ENCODE results near the gene TBR1.

The TBR1 gene

GRCh38 chr2:161427664-161428587, 11.8 kb downstream of the TBR1 start:
- Histone ChIP-seq H3K4me2 (ENCODE audit: low read length, poor library complexity, severe bottlenecking) (peak overlapping the region; percentile 87), H3K9ac (ENCODE audit: low read length) (peak overlapping the region; percentile 37), H3K18ac (ENCODE audit: low read depth in 1 of 2, low read length in 2 of 2) (no peak overlapping the region), H3K27ac (ENCODE audit: low read length, poor library complexity, severe bottlenecking) (peak overlapping the region; percentile 48), H3K4me1 (ENCODE audit: control insufficient read depth, insufficient read depth, low read depth, low read length) (peaks cover 23% of the 10 kb centered on the region), H2BK15ac (ENCODE audit: low read depth, poor library complexity, severe bottlenecking) (no peak overlapping the region), H2BK12ac (ENCODE audit: low read length in 2 of 2) (no peak overlapping the region), H3K79me1 (replicated peaks; ENCODE audit: low read length, poor library complexity, severe bottlenecking) (no peaks in the 10 kb centered on the region), H2BK5ac (ENCODE audit: low read depth, low read length, poor library complexity, severe bottlenecking) (peak overlapping the region; percentile 23), H3K27me3 (ENCODE audit: control insufficient read depth in 1 of 2, insufficient read depth in 1 of 2, low read length in 2 of 2) (peaks cover 55 to 69% of the 10 kb centered on the region in 2 experiments), H3K23ac (ENCODE audit: low read length in 2 of 2) (peak overlapping the region in 1 of 2 experiments; percentile 83), H3K14ac (ENCODE audit: low read length in 2 of 2) (no peak overlapping the region), H2AK5ac (ENCODE audit: low read length, severe bottlenecking) (no peak overlapping the region), H2BK120ac (ENCODE audit: low read depth, low read length) (no peak overlapping the region), H3K9me3 (ENCODE audit: control insufficient read depth, low read length) (no peaks in the 10 kb centered on the region), H3K36me3 (ENCODE audit: control insufficient read depth in 1 of 2, insufficient read depth in 2 of 2, low read depth in 1 of 2, low read length in 2 of 2) (no peaks in the 10 kb centered on the region), H3K4me3 (ENCODE audit: insufficient read depth in 1 of 2, low read depth in 1 of 2, low read length in 2 of 2) (peak overlapping the region; percentile 45 to 75), H4K91ac (ENCODE audit: low read length) (no peak overlapping the region), H4K8ac (ENCODE audit: low read length) (no peak overlapping the region), H2AFZ (ENCODE audit: low read depth, low read length) (no peak overlapping the region), H3K4ac (ENCODE audit: low read depth in 1 of 2, low read length in 2 of 2) (no peak overlapping the region)
- DNase-seq: no peak
- WGBS: 18% methylated on average over 60 of the region's 64 CpGs

GRCh38 chr2:161430386-161430785, 14.3 kb downstream of the TBR1 start:
- no peak overlapping the region for H3K9ac ChIP-seq (ENCODE audit: low read length)
- no peak overlapping the region for H3K14ac ChIP-seq (ENCODE audit: low read length in 2 of 2)
- no peak overlapping the region for H3K4me3 ChIP-seq (ENCODE audit: insufficient read depth in 1 of 2, low read depth in 1 of 2, low read length in 2 of 2)
- no peak overlapping the region for H3K23ac ChIP-seq (ENCODE audit: low read length in 2 of 2)
- peaks cover 44% of the 10 kb centered on the region in 2 experiments for H3K27me3 ChIP-seq (ENCODE audit: control insufficient read depth in 1 of 2, insufficient read depth in 1 of 2, low read length in 2 of 2)
- H3K4me1 ChIP-seq (ENCODE audit: control insufficient read depth, insufficient read depth, low read depth, low read length): peaks cover 11% of the 10 kb centered on the region
- H3K4me2 ChIP-seq (ENCODE audit: low read length, poor library complexity, severe bottlenecking): no peak overlapping the region
- H4K8ac ChIP-seq (ENCODE audit: low read length): no peak overlapping the region
- no peaks in the 10 kb centered on the region for H3K9me3 ChIP-seq (ENCODE audit: control insufficient read depth, low read length)
- no peak overlapping the region for H2BK12ac ChIP-seq (ENCODE audit: low read length in 2 of 2)
- no peak overlapping the region for H3K18ac ChIP-seq (ENCODE audit: low read depth in 1 of 2, low read length in 2 of 2)
- H3K4ac ChIP-seq (ENCODE audit: low read depth in 1 of 2, low read length in 2 of 2): no peak overlapping the region
- H3K27ac ChIP-seq (ENCODE audit: low read length, poor library complexity, severe bottlenecking): no peak overlapping the region
- 89% methylated on average over 2 of the region's 2 CpGs for WGBS
- no peak overlapping the region for H4K91ac ChIP-seq (ENCODE audit: low read length)
- H2BK5ac ChIP-seq (ENCODE audit: low read depth, low read length, poor library complexity, severe bottlenecking): no peak overlapping the region
- H3K79me1 ChIP-seq (replicated peaks; ENCODE audit: low read length, poor library complexity, severe bottlenecking): no peaks in the 10 kb centered on the region
- H2AK5ac ChIP-seq (ENCODE audit: low read length, severe bottlenecking): no peak overlapping the region
- no peak overlapping the region for H2BK15ac ChIP-seq (ENCODE audit: low read depth, poor library complexity, severe bottlenecking)
- no peak for DNase-seq
- H2BK120ac ChIP-seq (ENCODE audit: low read depth, low read length): no peak overlapping the region
- H2AFZ ChIP-seq (ENCODE audit: low read depth, low read length): no peak overlapping the region
- H3K36me3 ChIP-seq (ENCODE audit: control insufficient read depth in 1 of 2, insufficient read depth in 2 of 2, low read depth in 1 of 2, low read length in 2 of 2): no peaks in the 10 kb centered on the region

DNA sequence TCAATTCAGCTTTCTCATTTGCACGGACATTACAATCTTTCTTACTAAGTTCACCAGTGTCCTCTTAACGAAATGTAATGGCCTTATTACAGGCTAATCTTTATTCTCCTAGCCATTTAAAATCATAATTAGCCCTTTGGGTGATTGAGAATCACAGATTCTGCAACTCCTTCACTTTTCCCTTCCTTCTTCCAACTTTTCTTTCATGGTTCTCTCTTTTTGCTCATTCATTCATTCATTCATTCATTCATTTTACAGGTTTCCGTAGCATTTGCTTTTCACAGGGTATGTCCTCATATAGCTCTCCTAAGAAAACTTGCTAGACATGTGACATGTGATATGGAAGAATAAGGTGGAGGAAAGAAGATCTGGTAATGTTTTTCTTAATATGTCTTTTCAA, 16.0 kb downstream of the TBR1 start:
- no peaks in the 10 kb centered on the region for H3K9me3 ChIP-seq (ENCODE audit: control insufficient read depth, low read length)
- no peaks in the 10 kb centered on the region for H3K36me3 ChIP-seq (ENCODE audit: control insufficient read depth in 1 of 2, insufficient read depth in 2 of 2, low read depth in 1 of 2, low read length in 2 of 2)
- H3K9ac ChIP-seq (ENCODE audit: low read length): no peak overlapping the region
- no peak overlapping the region for H2BK120ac ChIP-seq (ENCODE audit: low read depth, low read length)
- H2BK12ac ChIP-seq (ENCODE audit: low read length in 2 of 2): no peak overlapping the region
- no peak overlapping the region for H3K4me2 ChIP-seq (ENCODE audit: low read length, poor library complexity, severe bottlenecking)
- no peak overlapping the region for H3K14ac ChIP-seq (ENCODE audit: low read length in 2 of 2)
- H3K23ac ChIP-seq (ENCODE audit: low read length in 2 of 2): no peak overlapping the region
- H2BK5ac ChIP-seq (ENCODE audit: low read depth, low read length, poor library complexity, severe bottlenecking): no peak overlapping the region
- H3K4ac ChIP-seq (ENCODE audit: low read depth in 1 of 2, low read length in 2 of 2): no peak overlapping the region
- no peak overlapping the region for H2BK15ac ChIP-seq (ENCODE audit: low read depth, poor library complexity, severe bottlenecking)
- no peak overlapping the region for H3K4me3 ChIP-seq (ENCODE audit: insufficient read depth in 1 of 2, low read depth in 1 of 2, low read length in 2 of 2)
- no peak overlapping the region for H3K27ac ChIP-seq (ENCODE audit: low read length, poor library complexity, severe bottlenecking)
- no peak overlapping the region for H3K18ac ChIP-seq (ENCODE audit: low read depth in 1 of 2, low read length in 2 of 2)
- no peak overlapping the region for H4K91ac ChIP-seq (ENCODE audit: low read length)
- WGBS: 84% methylated on average over 2 of the region's 3 CpGs
- DNase-seq: no peak
- peaks cover 27 to 32% of the 10 kb centered on the region in 2 experiments for H3K27me3 ChIP-seq (ENCODE audit: control insufficient read depth in 1 of 2, insufficient read depth in 1 of 2, low read length in 2 of 2)
- no peak overlapping the region for H2AK5ac ChIP-seq (ENCODE audit: low read length, severe bottlenecking)
- peaks cover 8% of the 10 kb centered on the region for H3K4me1 ChIP-seq (ENCODE audit: control insufficient read depth, insufficient read depth, low read depth, low read length)
- no peak overlapping the region for H2AFZ ChIP-seq (ENCODE audit: low read depth, low read length)
- H3K79me1 ChIP-seq (replicated peaks; ENCODE audit: low read length, poor library complexity, severe bottlenecking): no peaks in the 10 kb centered on the region
- H4K8ac ChIP-seq (ENCODE audit: low read length): no peak overlapping the region

- Histone ChIP-seq H3K9me3 (ENCODE audit: control insufficient read depth, low read length) (no peaks in the 10 kb centered on the region), H3K4me3 (ENCODE audit: insufficient read depth in 1 of 2, low read depth in 1 of 2, low read length in 2 of 2) (no peak overlapping the region), H3K9ac (ENCODE audit: low read length) (no peak overlapping the region), H3K36me3 (ENCODE audit: control insufficient read depth in 1 of 2, insufficient read depth in 2 of 2, low read depth in 1 of 2, low read length in 2 of 2) (no peaks in the 10 kb centered on the region), H4K91ac (ENCODE audit: low read length) (no peak overlapping the region), H2AFZ (ENCODE audit: low read depth, low read length) (no peak overlapping the region), H3K14ac (ENCODE audit: low read length in 2 of 2) (no peak overlapping the region), H3K4me2 (ENCODE audit: low read length, poor library complexity, severe bottlenecking) (no peak overlapping the region), H3K27me3 (ENCODE audit: control insufficient read depth in 1 of 2, insufficient read depth in 1 of 2, low read length in 2 of 2) (peaks cover 7 to 15% of the 10 kb centered on the region in 2 experiments), H2AK5ac (ENCODE audit: low read length, severe bottlenecking) (no peak overlapping the region), H3K4ac (ENCODE audit: low read depth in 1 of 2, low read length in 2 of 2) (no peak overlapping the region), H2BK5ac (ENCODE audit: low read depth, low read length, poor library complexity, severe bottlenecking) (no peak overlapping the region), H3K79me1 (replicated peaks; ENCODE audit: low read length, poor library complexity, severe bottlenecking) (no peaks in the 10 kb centered on the region), H3K4me1 (ENCODE audit: control insufficient read depth, insufficient read depth, low read depth, low read length) (no peaks in the 10 kb centered on the region), H2BK15ac (ENCODE audit: low read depth, poor library complexity, severe bottlenecking) (no peak overlapping the region), H2BK120ac (ENCODE audit: low read depth, low read length) (no peak overlapping the region), H3K18ac (ENCODE audit: low read depth in 1 of 2, low read length in 2 of 2) (no peak overlapping the region), H3K27ac (ENCODE audit: low read length, poor library complexity, severe bottlenecking) (no peak overlapping the region), H4K8ac (ENCODE audit: low read length) (no peak overlapping the region), H2BK12ac (ENCODE audit: low read length in 2 of 2) (no peak overlapping the region), H3K23ac (ENCODE audit: low read length in 2 of 2) (no peak overlapping the region)
- 71% methylated on average over 1 of the region's 1 CpG for WGBS
- DNase-seq: no peak
Measured at GRCh38 chr2:161434118-161434517, 18.0 kb downstream of the TBR1 start.
